ENCODE data around the gene MDH1.
"Not testable (repeated sequence)": the region's sequence is repeated elsewhere in the genome, so short reads cannot be mapped to it uniquely, and the experiment has no call there.

Gene MDH1

DNA sequence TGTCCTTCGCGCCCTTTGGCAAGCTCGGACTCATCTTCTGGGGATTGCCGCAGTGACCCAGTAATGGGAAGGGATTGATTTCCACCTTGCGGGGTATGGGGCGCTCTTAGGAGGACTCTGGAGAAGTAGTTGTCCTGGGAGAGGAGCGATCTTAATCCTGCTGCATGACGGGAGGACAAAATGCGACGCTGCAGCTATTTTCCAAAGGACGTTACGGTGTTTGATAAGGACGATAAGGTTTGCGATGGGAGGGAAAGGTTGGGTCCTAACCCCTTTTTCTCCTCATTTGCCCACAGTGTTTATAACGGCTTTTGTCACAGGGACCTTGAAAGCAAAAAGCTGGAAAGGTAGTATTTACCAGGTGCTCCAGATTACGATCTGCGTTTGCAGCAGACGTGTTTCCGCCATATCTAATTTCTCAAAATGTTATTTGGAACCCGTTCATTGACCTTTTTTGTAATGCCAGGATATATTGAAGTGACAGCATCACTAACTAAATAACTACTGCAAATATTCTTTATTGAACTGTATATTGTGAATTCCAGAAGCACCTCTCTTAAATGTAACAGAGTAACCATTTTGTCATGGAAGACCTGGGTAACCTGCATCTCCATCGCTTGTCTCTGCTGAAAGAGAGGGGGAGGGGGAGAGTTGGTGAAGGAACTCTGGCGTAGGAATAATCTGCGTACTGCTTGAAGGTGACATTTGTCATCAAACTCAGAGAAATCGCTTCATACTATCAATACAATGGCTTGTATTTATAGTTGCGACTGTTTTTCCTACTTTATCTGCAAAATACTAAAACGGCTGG lies 590 bp downstream of the MDH1 start:
- no peak for DNase-seq (ENCODE audit: low read depth)

DNA sequence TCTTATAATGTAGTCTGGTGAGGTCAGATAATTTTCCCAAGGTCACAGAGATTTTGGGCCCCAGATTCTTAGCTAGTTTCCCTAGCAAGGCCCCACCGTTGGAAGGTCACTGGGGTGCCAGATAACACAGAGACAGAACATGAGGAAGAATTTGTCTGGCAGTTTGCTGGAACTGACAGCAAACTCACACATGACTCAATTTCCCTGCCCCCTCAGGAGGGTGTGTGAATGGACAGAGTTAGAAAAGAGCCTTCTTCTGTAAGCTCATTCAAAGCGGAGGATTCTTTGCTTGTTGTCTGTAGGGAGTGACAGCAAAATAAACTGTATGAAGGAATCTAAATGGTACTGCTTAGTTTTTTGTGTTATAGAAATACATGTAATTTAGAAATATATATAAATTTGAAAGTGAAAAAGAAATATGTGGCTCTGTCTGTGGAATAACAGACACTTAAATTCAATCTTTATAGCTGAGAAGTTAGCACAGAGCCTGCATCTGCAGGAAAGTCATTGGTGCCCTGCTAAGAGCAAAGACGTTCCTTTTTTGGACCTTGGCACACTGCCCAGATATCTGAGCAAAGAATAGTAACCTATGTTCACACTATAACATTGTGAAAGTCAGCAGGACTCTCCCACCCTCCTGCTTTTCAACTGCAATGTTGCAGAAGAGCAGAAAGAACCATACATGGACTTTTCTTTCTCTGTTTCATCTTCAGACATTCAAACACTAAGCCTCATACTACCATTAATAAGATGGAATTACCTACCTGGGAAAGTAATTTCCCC lies 2.1 kb downstream of the MDH1 start:
- no peak for DNase-seq (ENCODE audit: low read depth)

DNA sequence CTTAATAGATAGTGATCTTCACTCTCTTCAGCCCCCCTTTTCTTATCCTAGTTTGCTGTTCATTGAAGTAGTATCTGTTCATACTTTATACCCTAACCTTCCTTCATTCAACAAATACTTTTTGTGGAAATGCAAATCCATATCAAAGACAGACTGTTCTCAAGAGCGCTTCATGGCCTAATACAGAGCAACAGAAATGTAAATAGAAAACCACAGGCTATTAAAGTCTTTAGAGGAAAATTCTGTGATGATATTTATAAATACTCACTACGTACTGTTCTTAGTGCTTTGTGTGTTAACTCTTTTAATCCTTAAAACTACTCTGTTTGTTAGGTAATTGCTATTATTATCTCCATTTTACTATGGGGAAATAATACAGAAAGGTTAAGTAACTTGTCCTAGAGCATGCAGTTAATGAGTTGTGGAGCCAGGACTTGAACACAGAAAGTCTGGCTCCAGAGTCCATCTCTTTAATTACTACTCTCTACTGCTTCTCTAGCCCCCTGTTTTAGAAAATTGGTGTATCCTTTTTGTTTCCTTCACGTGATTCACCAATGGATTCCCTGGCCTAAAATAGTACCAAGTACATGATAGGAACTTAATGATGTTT lies 2.9 kb downstream of the MDH1 start:
- DNase-seq (ENCODE audit: low read depth), result no peak

DNA sequence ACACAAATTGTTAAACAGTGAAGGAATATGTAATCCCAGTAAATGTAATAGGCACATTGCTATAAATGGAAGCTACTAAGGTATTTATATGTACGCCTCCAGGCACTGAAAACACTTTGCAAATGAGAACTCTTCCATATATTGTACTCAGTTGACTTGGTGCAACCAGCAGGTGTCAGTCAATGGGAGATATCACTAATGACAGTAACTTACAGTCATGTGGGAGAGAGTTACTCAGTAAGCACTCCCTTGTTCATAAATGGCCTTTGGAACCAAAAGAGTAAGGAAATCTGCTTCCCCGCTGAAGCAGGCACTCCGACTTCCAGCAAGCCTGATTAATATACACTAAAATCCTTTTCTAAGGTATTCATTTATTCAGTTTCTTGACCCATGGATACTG lies 5.9 kb downstream of the MDH1 start:
- DNase-seq (ENCODE audit: low read depth), result no peak

DNA sequence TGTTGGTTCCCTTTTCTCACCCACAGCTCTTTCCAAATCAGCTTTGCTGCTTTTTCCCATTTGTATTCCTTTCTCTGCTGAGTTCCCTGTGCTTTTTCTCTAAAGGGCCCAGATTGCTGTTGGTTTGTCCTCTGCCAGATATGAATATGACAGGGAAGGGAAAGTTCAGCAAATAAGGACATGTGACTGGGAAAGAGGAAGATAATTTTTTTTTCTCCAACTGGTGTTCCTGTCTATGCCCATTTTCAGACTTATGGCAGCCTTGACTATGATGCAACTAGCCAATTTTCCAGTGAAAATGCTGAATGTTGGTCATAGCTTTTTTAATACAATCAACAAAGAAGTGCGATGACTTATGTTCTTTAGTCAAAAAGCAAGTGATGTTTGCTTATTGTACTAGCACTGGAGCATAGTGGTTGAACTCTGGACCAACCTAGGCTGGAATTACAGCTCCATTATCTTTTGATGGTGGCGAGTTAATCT lies 7.7 kb downstream of the MDH1 start:
- DNase-seq (ENCODE audit: low read depth), result no peak

DNA sequence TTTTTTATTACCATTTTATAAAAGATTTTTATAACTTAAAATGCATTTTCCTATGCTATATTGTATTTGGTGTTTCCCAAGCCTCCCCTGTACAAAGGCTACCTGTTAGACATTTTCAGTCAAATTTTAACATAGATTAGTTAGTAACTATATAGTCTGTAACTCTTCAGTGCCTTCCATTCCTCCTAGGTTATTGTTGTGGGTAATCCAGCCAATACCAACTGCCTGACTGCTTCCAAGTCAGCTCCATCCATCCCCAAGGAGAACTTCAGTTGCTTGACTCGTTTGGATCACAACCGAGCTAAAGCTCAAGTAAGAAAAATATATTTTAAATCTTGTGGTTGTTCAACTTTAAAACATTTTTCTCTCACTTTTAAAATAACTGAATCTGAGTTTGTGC lies 10.2 kb downstream of the MDH1 start:
- no peak for DNase-seq (ENCODE audit: low read depth)

DNA sequence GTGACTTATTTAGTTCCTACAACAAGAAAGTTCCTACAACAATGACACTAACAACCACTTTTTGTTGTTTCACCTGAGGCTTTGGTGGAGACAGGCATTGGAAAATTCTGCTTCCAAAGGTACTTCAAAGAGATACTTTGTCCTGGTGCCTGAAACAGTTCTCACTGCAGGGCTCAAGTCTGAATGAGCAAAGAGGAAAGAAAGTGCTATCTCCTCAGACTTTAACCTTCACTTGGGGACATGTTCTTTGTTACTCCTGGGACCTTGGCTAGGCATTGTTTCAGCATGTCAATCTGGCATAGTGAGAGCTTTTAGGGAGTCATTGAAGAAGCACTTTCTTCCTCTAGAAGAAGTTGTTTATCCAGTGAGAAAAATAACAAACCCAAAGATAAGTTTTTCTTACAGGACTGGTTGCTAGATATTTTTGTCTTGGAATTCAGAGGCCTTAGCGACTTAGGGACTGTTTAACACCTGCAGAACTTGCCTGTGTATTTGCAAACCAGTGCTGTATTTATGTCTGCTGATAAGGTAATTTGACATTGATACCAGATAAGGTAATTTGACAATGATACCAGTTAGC lies 12.2 kb downstream of the MDH1 start:
- no peak for DNase-seq (ENCODE audit: low read depth)

DNA sequence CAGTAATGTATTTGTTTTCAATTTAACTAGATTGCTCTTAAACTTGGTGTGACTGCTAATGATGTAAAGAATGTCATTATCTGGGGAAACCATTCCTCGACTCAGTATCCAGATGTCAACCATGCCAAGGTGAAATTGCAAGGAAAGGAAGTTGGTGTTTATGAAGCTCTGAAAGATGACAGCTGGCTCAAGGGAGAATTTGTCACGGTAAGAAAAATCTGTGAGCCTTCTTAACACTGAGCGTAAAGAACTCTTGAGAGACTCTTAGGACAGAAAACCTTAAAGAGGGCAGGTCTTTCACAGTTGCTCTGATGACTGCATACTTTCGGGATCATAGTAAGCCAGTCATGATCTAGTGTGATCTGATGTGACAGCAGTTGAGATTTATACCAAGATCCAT lies 15.9 kb downstream of the MDH1 start:
- DNase-seq (ENCODE audit: low read depth), result no peak

DNA sequence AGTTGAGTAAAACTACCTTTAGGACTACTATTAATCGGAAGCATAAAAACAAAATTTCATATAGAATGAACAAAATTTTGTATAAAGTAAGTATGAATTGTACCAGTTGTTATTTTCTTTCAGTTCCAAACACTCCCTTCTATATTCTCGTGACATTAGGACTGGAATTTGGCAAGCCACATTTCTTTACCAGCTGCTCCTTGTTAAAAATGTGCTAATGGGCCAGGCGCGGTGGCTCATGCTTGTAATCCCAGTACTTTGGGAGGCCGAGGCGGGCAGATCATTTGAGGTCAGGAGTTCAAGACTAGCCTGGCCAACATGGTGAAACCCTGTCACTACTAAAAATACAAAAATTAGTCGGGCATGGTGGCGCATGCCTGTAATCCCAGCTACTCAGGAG lies 20.1 kb downstream of the MDH1 start:
- not testable (repeated sequence) for DNase-seq (ENCODE audit: low read depth)

DNA sequence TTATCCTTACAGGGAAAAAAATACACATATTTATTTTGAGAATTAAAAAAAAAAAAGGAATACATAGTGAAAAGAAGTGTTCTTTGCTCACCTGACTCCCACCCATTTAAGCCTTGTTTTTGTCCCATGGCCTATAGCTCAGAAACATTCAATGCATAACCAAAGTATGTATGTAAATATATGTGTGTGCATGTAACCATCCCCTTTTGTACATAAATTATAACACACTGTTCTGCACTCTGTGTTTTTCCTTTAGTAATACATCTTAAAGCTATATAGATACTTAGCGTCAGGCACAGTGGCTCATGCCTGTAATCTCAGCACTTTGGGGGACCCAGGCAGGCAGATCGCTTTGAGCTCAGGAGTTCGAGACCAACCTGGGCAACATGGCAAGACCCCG lies 21.8 kb downstream of the MDH1 start:
- no peak for DNase-seq (ENCODE audit: low read depth)

DNA sequence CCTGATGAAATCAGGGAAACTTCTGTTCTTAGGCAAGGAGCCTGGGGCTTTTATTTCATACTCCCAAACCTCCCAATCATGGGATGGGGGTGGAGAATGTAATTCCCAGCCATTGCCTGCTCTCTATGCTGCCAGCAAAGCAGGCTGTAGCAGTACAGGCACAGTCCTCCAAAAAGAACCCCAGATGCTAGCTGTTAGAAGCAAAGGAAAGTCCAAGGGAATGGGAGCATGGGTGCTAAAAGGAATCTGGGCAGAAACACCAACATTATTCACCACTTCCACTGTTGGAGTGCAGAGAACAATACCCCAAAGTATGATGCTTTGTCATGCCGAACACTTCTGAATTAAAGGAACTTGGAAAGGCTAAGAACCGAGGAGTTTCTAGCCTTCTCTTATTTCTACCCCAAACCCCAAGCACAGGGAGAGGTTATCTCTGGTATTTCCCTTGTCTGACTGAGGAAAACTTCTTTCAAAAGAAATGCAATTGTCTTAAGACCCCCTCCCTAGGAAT lies 24.7 kb downstream of the MDH1 start:
- no peak for DNase-seq (ENCODE audit: low read depth)

DNA sequence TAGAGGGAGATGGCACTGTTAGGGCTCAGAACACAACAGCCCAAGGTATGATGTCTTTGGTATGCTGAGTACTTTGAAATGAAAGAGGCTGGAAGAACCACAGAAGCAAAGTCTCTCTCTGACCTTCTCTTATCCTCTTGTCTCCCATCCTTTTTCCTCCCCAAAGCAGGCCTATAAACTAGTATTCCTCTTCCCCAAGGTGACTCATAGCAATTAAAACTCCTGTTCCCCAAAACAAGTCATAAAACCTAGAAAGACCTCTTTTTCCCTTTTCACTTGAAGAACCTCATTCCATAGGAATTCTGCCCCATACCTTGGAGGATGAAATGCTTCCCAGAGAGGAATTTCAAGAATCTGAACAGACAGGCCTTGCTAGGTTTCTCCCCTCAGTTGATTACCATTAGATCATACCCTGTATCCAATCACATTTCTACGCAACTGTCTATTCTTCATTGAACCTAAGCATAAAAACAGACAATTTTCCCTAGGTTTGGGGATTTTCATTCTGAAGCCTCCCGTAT lies 25.7 kb downstream of the MDH1 start:
- DNase-seq (ENCODE audit: low read depth), result no peak

DNA sequence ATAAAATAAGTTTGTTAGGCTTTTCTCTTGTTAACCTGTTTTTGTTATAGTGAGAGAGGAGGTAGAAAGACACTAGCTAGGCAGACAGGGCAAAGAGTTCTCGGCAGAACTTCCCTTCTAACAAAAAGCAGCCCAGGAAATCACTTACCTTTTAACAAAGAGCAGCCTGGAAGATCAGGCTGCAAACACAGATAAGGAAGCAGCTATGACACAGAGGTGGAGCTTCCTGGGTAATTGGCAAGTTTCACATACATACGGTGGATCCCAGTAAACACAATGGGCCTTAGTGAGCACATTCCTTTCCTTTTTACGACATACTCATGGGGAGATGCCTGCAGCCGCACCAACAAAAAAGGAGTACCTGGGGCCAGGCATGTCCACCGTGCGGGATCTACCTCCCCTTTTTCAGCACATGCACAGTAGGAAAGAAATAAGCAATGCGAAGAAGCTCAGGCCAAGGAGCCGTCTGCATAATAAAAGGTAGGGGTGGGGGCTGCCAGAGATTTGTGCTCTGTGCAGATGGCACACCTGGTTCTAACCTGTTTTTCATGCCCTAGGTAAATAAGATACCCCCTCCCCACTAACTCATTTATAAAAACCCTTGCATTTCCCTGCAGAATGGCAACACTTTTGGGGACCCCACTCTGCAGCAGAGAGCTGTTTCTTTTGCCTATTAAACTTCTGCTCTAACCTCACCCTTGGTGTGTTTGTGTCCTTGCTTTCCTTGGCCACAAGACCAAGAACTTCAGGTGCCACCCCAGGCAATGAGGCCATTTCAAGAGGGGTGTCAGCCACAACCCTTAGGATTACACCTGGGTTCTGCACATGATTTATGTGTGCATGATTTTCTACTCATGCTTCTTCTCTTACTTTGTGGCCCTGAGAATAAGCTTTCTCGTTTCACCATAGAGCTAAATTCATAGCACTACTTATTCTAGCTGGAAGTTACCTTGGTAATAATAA lies 26.5 kb downstream of the MDH1 start:
- DNase-seq (ENCODE audit: low read depth), result no peak

DNA sequence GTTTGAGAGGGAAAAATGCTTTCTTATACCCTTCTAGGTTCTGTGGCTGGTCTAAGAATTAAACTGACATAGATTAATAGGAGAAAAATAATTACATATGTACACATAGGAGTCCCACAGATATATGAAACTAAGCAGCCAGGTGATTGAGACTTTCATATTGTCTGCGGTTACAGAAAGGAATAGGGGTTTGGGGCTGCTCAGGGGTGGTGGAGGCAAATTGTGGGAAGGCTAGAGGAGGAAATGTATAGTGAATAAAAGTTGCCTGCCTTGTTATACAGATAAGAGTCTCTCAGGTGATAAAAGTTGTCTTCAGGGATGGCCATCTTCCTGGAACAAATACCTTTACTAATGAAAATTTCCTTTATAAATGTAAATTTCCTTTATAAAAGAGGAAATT lies 28.6 kb downstream of the MDH1 start:
- DNase-seq (ENCODE audit: low read depth), result no peak

DNA sequence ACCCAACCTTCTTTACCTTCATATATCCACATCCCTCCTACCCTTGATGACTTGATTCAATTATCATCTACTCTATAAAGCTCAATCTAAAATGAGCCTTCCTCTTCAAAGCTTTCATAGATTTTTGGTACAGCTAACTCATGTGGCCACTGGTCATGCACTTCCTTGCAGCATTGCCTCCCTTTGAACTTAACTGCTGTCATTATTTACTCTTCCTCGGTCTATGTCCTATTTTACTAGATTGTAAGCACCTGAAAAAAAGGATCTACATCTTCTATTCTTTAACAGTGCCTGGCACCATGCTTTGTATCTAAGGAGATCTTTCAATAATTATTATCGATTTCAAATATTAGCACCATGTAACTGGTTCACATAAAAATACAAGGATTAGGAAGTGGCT lies 30.6 kb downstream of the MDH1 start:
- no peak for DNase-seq (ENCODE audit: low read depth)

DNA sequence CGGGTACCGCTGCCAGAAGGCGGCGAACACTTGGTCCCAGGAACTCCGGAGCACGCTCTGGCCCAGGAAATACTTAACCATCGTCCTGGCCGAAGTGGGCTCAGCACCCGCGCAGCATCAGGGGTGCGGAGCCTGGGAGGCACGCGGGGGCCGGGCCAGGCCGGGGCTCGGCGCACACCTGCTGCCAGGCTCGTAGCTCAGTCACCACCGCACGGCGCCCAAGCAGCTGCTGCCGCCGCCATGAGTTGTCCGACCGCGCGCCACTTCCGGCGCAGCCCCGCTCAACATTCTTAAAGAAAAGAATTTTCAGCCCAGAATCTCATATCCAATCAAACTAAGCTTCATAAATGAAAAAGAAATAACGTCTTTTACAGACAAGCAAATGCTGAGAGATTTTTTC lies 34.0 kb downstream of the MDH1 start:
- no peak for DNase-seq (ENCODE audit: low read depth)

DNA sequence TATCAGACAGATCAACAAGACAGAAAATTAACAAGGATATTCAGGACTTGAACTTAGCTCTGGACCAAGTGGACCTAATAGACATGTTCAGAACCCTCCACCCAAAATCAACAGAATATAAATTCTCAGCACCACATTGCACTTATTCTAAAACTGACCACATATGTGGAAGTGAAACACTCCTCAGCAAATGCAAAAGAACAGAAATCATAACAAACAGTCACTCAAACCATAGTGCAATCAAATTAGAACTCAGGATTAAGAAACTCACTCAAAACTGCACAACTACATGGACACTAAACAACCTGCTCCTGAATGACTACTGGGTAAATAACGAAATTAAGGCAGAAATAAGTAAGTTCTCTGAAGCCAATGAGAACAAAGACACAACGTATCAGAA lies 35.0 kb downstream of the MDH1 start:
- DNase-seq (ENCODE audit: low read depth), result not testable (repeated sequence)

DNA sequence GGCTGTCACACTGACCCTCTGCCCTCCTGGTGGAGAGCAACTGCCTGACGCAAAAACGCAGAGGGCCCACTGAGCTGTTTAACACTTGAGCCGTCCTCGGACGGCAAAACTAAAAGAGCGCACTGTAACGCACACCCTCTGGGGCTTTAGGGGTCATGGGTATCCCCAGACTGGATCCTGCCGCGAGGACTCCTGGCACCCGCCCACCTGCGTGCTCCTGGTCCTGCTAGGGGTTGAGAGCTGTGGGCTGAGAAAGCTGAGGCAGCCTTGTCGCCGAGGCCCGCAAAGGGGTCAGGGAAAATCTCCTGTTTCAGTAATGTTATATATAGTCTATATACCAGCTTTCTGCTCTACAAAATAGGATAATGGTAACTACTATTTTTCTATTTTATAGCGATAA lies 39.1 kb downstream of the MDH1 start:
- no peak for DNase-seq (ENCODE audit: low read depth)

DNA sequence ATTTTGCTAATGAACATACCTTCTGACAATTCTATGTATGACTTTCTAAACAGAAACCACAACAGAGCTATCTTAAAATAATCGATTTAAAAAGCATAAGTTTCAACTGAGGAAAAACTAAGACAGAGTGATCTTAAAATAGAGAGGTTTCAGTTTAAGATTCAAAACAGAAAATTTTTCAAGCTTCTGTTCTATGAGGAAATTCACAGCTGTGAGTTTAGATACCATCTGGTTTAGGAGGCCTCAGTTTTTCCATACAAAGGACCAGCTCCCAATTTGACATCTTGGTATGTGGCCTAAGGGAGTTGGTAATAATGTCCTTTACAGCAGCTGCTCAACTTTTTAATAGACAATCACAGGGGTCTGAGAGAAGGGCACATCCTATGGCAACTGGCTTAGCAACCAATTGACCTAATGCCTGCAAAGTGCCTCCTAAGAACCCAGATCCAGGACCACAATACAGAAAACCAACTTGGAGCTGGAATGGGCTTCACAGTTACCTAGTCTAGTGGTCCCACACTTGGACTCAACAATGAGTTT lies 39.7 kb downstream of the MDH1 start:
- no peak for DNase-seq (ENCODE audit: low read depth)

DNA sequence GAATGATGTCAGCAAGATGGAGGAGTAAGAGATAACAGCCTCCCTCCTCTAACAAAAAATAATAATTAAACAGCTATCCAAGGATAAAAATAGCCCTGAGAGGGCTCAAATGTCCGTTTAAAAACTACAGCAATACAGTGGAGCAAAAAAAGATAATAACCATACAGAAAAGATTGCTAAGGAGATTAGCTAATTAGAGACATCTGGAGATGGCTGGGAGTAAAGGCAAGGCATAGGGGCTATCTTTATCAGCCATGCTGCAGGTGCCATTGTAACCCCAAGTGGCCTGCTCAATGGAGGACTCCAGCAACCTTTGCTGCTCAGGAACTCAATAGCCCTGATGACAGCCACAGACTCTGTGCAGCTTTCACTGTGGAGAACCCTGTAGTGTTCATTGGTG lies 42.7 kb downstream of the MDH1 start:
- DNase-seq (ENCODE audit: low read depth), result no peak

DNA sequence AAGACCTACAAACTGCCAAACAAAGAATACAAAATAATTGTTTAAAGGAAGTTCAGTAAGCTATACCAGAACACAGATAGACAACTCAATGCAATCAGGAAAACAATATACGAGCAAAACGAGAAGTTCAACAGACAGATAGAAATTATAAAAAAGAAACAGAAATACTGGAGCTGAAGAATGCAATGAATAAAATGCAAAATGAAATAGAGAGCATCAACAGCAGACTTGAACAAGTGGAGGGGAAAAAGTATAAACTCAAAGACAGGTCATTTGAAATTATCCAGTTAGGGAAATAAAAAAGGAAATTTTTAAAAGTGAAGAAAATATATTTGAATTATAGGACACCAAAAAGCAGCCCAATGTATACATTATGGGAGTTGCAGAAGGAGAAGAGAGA lies 43.6 kb downstream of the MDH1 start:
- no peak for DNase-seq (ENCODE audit: low read depth)

Measured in stimulated activated CD8-positive, alpha-beta memory T cell treated with anti-CD3 and anti-CD28 coated beads, Interleukin-4, amount 100 ng/mL, for 24 hours (primary cell).